ENCODE results near the gene SCO2. TPM values are rescaled to one million over a fixed set of nuclear protein-coding genes. Genes with fewer than 3 reads are reported as not detected.

The SCO2 gene
- total RNA-seq, 2 donors from 2014 or later = 3.5 to 4.5 TPM

- ATAC-seq (ENCODE audit: insufficient number of reproducible peaks, low FRiP score, low read depth) = no peak
- H3K4me1 ChIP-seq (ENCODE audit: control insufficient read depth in 1 of 2, low read depth in 2 of 2) = no peaks in the 10 kb centered on the region
- no peaks in the 10 kb centered on the region for H3K36me3 ChIP-seq
- no peak overlapping the region for H3K27ac ChIP-seq
- H3K9me3 ChIP-seq = no peaks in the 10 kb centered on the region
- H3K4me3 ChIP-seq = no peak overlapping the region
- TF ChIP-seq, protein P1, sequence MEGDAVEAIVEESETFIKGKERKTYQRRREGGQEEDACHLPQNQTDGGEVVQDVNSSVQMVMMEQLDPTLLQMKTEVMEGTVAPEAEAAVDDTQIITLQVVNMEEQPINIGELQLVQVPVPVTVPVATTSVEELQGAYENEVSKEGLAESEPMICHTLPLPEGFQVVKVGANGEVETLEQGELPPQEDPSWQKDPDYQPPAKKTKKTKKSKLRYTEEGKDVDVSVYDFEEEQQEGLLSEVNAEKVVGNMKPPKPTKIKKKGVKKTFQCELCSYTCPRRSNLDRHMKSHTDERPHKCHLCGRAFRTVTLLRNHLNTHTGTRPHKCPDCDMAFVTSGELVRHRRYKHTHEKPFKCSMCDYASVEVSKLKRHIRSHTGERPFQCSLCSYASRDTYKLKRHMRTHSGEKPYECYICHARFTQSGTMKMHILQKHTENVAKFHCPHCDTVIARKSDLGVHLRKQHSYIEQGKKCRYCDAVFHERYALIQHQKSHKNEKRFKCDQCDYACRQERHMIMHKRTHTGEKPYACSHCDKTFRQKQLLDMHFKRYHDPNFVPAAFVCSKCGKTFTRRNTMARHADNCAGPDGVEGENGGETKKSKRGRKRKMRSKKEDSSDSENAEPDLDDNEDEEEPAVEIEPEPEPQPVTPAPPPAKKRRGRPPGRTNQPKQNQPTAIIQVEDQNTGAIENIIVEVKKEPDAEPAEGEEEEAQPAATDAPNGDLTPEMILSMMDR (IDR thresholded peaks at IDR 0.05) = no peak
- DNase-seq (ENCODE audit: low spot score) = no peak
- H3K27me3 ChIP-seq (replicated peaks; ENCODE audit: insufficient read depth) = no peaks in the 10 kb centered on the region
Observed at GRCh38 chr22:50483556-50483955, 41.8 kb downstream of the SCO2 start.

DNA sequence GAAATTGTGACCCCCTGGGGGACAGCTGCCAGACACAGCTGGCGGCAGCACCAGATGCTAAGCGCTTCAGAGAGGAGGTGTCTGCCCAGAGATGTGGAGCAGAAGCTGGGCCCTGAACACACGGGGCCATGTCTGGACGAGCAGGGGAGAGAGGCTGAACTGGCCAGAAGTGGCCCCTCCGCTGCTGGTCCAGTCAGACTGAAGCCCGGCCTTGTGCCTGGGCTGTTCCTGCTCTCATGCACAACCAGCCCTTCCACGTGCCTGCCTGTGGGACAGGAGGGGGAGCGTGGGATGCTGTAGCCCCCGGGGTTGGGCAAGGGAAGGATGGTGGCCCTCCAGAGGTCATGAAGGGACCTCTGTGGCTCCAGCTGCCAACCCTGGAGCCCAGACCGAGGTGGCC, 42.3 kb downstream of the SCO2 start:
- TF ChIP-seq, protein P1 (IDR thresholded peaks at IDR 0.05) = no peak

GRCh38 chr22:50482107-50483074, 43.0 kb downstream of the SCO2 start:
- peak overlapping the region; percentile 64 for H3K4me3 ChIP-seq
- no peaks in the 10 kb centered on the region for H3K9me3 ChIP-seq
- H3K36me3 ChIP-seq = no peaks in the 10 kb centered on the region
- H3K4me1 ChIP-seq (ENCODE audit: control insufficient read depth in 1 of 2, low read depth in 2 of 2) = no peaks in the 10 kb centered on the region
- DNase-seq (ENCODE audit: low spot score) = no peak
- no peak for ATAC-seq (ENCODE audit: insufficient number of reproducible peaks, low FRiP score, low read depth)
- TF ChIP-seq, protein P1 (IDR thresholded peaks at IDR 0.05) = no peak
- H3K27ac ChIP-seq = no peak overlapping the region
- H3K27me3 ChIP-seq (replicated peaks; ENCODE audit: insufficient read depth) = no peaks in the 10 kb centered on the region

More for the DNA sequence above, 42.3 kb downstream of the SCO2 start:
- Histone ChIP-seq H3K27ac (no peak overlapping the region), H3K9me3 (no peaks in the 10 kb centered on the region), H3K27me3 (replicated peaks; ENCODE audit: insufficient read depth) (no peaks in the 10 kb centered on the region), H3K4me3 (no peak overlapping the region), H3K4me1 (ENCODE audit: control insufficient read depth in 1 of 2, low read depth in 2 of 2) (no peaks in the 10 kb centered on the region), H3K36me3 (no peaks in the 10 kb centered on the region)
- no peak for ATAC-seq (ENCODE audit: insufficient number of reproducible peaks, low FRiP score, low read depth)
- DNase-seq (ENCODE audit: low spot score) = no peak

- Histone ChIP-seq H3K9me3 (no peaks in the 10 kb centered on the region), H3K4me3 (peak within 1 kb of the TSS; percentile 64), H3K27ac (no peak within 1 kb of the TSS), H3K4me1 (ENCODE audit: control insufficient read depth in 1 of 2, low read depth in 2 of 2) (no peaks in the 10 kb centered on the region), H3K27me3 (replicated peaks; ENCODE audit: insufficient read depth) (no peaks in the 10 kb centered on the region), H3K36me3 (no peaks in the 10 kb centered on the region)
- ATAC-seq (ENCODE audit: insufficient number of reproducible peaks, low FRiP score, low read depth) (no peak), DNase-seq (ENCODE audit: low spot score) (no peak)
- TF ChIP-seq, protein P1 (IDR thresholded peaks at IDR 0.05) = no peak
Observed at GRCh38 chr22:50481440-50482106, 43.8 kb downstream of the SCO2 start, which contains the start of gene ADM2. TSS of gene ADM2 (plus strand) at chr22:50481543. CDS start at chr22:50481848, 305 bp downstream.

GRCh38 chr22:50481045-50481439, 44.4 kb downstream of the SCO2 start:
- ATAC-seq (ENCODE audit: insufficient number of reproducible peaks, low FRiP score, low read depth) = no peak
- no peaks in the 10 kb centered on the region for H3K27me3 ChIP-seq (replicated peaks; ENCODE audit: insufficient read depth)
- H3K4me1 ChIP-seq (ENCODE audit: control insufficient read depth in 1 of 2, low read depth in 2 of 2) = no peaks in the 10 kb centered on the region
- H3K36me3 ChIP-seq = no peaks in the 10 kb centered on the region
- TF ChIP-seq, protein P1 (IDR thresholded peaks at IDR 0.05) = no peak
- H3K9me3 ChIP-seq = no peaks in the 10 kb centered on the region
- H3K4me3 ChIP-seq = peak overlapping the region; percentile 64
- DNase-seq (ENCODE audit: low spot score) = no peak
- H3K27ac ChIP-seq = no peak overlapping the region
